Breast epithelium (tissue), 4 donors: ENCODE data around the gene PDS5B. TPM values are rescaled to one million over a fixed set of nuclear protein-coding genes. Genes with fewer than 3 reads are reported as not detected.

ENCODE experiments used
- DNase-seq, 2 donors: peaks; one replicate each; pipeline ENCODE4 v3.0.0-alpha.2; 2019; ENCODE audit warnings: low spot score in 2 of 2
- H3K27ac ChIP-seq, 2 donors: fragments of 200-600 bp; sonication (generic) in 1 of 2; one replicate each; pipeline ENCODE4 v1.5.1; 2016 to 2019; ENCODE audit warnings: mild to moderate bottlenecking in 1 of 2
- H3K27me3 ChIP-seq, 2 donors: fragments of 200-600 bp; sonication (generic) in 1 of 2; one replicate each; pipeline versions ENCODE4 v1.5.1 to v1.6.0; 2017 to 2019; ENCODE audit warnings: control low read depth in 1 of 2, mild to moderate bottlenecking in 1 of 2
- H3K36me3 ChIP-seq: fragments of 200-600 bp; one replicate; pipeline ENCODE4 v1.5.1; 2019
- H3K4me1 ChIP-seq, 2 donors: fragments of 200-600 bp; sonication (generic); one replicate each; pipeline ENCODE4 v1.5.1; 2016 to 2019; ENCODE audit warnings: control low read depth in 1 of 2
- H3K4me3 ChIP-seq, 3 donors: fragments of 200-600 bp; sonication (generic); 1 replicate in 2 of 3; 2 replicates in 1 of 3; pipeline ENCODE4 v1.5.1; 2016 to 2019; ENCODE audit warnings: mild to moderate bottlenecking in 3 of 3, moderate library complexity in 2 of 3
- H3K9me3 ChIP-seq, 2 donors: fragments of 200-600 bp; sonication (generic) in 1 of 2; one replicate each; pipeline ENCODE4 v1.5.1; 2016 to 2019; ENCODE audit warnings: control low read depth in 1 of 2
- CTCF ChIP-seq, 3 donors: fragments of 450-650 bp; IDR thresholded peaks; one replicate each; pipeline ENCODE4 v1.5.1; 2016 to 2017; ENCODE audit warnings: antibody characterized with exemption in 3 of 3, mild to moderate bottlenecking in 3 of 3, moderate library complexity in 3 of 3
- POLR2A ChIP-seq: fragments of 450-650 bp; IDR thresholded peaks from one replicate; pipeline ENCODE4 v1.6.1; 2016; ENCODE audit warnings: antibody characterized with exemption, mild to moderate bottlenecking, moderate library complexity
- POLR2AphosphoS5 ChIP-seq, 3 donors: sonication (generic); formaldehyde crosslinking; IDR thresholded peaks; one replicate each; pipeline ENCODE4 v1.6.1; 2017; ENCODE audit warnings: antibody characterized with exemption in 3 of 3
- intact Hi-C: fragments of 100-400 bp; cut with DNase I; formaldehyde crosslinking; loops from one replicate; pipeline ENCODE4 v1.15.1; 2023; ENCODE audit warnings: low total_unique reads
- total RNA-seq, 3 donors: library from RNA; depleted of rRNA; stranded (reverse); fragments of >200 nt; gene quantifications; one replicate each; pipeline ENCODE4 v1.1.0, GENCODE V29; 2016

PDS5B gene
- total RNA-seq, 3 donors from 2014 or later = 35.0 to 71.7 (median 66.2) TPM

GRCh38 chr13:32811297-32811800 is 225.1 kb downstream of the PDS5B start:
- Histone ChIP-seq H3K27me3 (no peaks in the 10 kb centered on the region), H3K27ac (no peak overlapping the region), H3K4me3 (no peak overlapping the region), H3K4me1 (no peaks in the 10 kb centered on the region), H3K36me3 (no peaks in the 10 kb centered on the region), H3K9me3 (peaks cover 0 to 8% of the 10 kb centered on the region in 2 donors)
- TF ChIP-seq POLR2AphosphoS5 (IDR thresholded peaks at IDR 0.05) = no peak
- no peak for TF ChIP-seq POLR2A
- no peak for TF ChIP-seq CTCF (IDR thresholded peaks at IDR 0.05)
- intact Hi-C loops = no loop called here
- no peak for DNase-seq

- H3K27ac ChIP-seq = no peak overlapping the region
- TF ChIP-seq CTCF (IDR thresholded peaks at IDR 0.05) (no peak), POLR2A (no peak), POLR2AphosphoS5 (IDR thresholded peaks at IDR 0.05) (no peak)
- intact Hi-C loops = no loop called here
- H3K9me3 ChIP-seq = no peaks in the 10 kb centered on the region
- no peaks in the 10 kb centered on the region for H3K4me1 ChIP-seq
- no peaks in the 10 kb centered on the region for H3K36me3 ChIP-seq
- H3K27me3 ChIP-seq = no peaks in the 10 kb centered on the region
- H3K4me3 ChIP-seq = peak overlapping the region in 1 of 3 donors; percentile 7
- DNase-seq = no peak
Measured at GRCh38 chr13:32821149-32821688, 235.0 kb downstream of the PDS5B start.

GRCh38 chr13:32822771-32823170 is 236.5 kb downstream of the PDS5B start:
- no peak for TF ChIP-seq POLR2AphosphoS5 (IDR thresholded peaks at IDR 0.05)
- TF ChIP-seq CTCF (IDR thresholded peaks at IDR 0.05) = no peak
- TF ChIP-seq POLR2A = no peak
- Histone ChIP-seq H3K27me3 (no peaks in the 10 kb centered on the region), H3K4me3 (no peak overlapping the region), H3K36me3 (no peaks in the 10 kb centered on the region), H3K4me1 (no peaks in the 10 kb centered on the region), H3K9me3 (no peaks in the 10 kb centered on the region), H3K27ac (no peak overlapping the region)
- DNase-seq = no peak
- intact Hi-C loops = no loop called here

GRCh38 chr13:32823597-32823996 is 237.3 kb downstream of the PDS5B start:
- H3K27ac ChIP-seq = no peak overlapping the region
- H3K36me3 ChIP-seq = no peaks in the 10 kb centered on the region
- no peaks in the 10 kb centered on the region for H3K4me1 ChIP-seq
- no peaks in the 10 kb centered on the region for H3K27me3 ChIP-seq
- TF ChIP-seq POLR2A (no peak), CTCF (IDR thresholded peaks at IDR 0.05) (no peak), POLR2AphosphoS5 (IDR thresholded peaks at IDR 0.05) (no peak)
- intact Hi-C loops = no loop called here
- H3K4me3 ChIP-seq = no peak overlapping the region
- DNase-seq = no peak
- H3K9me3 ChIP-seq = no peaks in the 10 kb centered on the region

GRCh38 chr13:32824061-32824460 is 237.8 kb downstream of the PDS5B start:
- intact Hi-C loops = no loop called here
- Histone ChIP-seq H3K9me3 (no peaks in the 10 kb centered on the region), H3K4me1 (no peaks in the 10 kb centered on the region), H3K4me3 (no peak overlapping the region), H3K27ac (no peak overlapping the region), H3K36me3 (no peaks in the 10 kb centered on the region), H3K27me3 (no peaks in the 10 kb centered on the region)
- TF ChIP-seq POLR2AphosphoS5 (IDR thresholded peaks at IDR 0.05) (no peak), CTCF (IDR thresholded peaks at IDR 0.05) (no peak), POLR2A (no peak)
- DNase-seq = no peak
